OCI-LY1 (cell line): ENCODE data around the gene TRIM66.

ENCODE experiments used
- H2AFZ ChIP-seq: fragments of 200-600 bp; sonication (generic), shearing (Covaris generic); 2 replicates; pipeline ENCODE4 v1.6.0; 2014; ENCODE audit warnings: antibody characterized with exemption, mild to moderate bottlenecking, low read length
- H3F3A ChIP-seq: fragments of 200-600 bp; sonication (generic), shearing (Covaris generic); 2 replicates; pipeline ENCODE4 v1.6.0; 2014; ENCODE audit warnings: mild to moderate bottlenecking, antibody characterized with exemption, low read length, moderate library complexity; ENCODE audit not compliant: insufficient read depth
- H3K27ac ChIP-seq: fragments of 200-600 bp; sonication (generic); 2 replicates; pipeline ENCODE4 v1.5.1; 2014; ENCODE audit warnings: low read length, mixed run types, mild to moderate bottlenecking, low read depth; ENCODE audit not compliant: poor library complexity, severe bottlenecking
- H3K27me3 ChIP-seq: fragments of 200-600 bp; sonication (generic); 2 replicates; pipeline ENCODE4 v1.6.0; 2014; ENCODE audit warnings: antibody characterized with exemption, mild to moderate bottlenecking, low read length, moderate library complexity; ENCODE audit not compliant: insufficient read depth
- H3K36me3 ChIP-seq: fragments of 200-600 bp; sonication (generic); 2 replicates; pipeline ENCODE4 v1.6.1; 2014; ENCODE audit warnings: mild to moderate bottlenecking, antibody characterized with exemption, low read length, moderate library complexity, mixed read lengths; ENCODE audit not compliant: insufficient read depth
- H3K4me1 ChIP-seq: fragments of 200-600 bp; sonication (generic); 2 replicates; pipeline ENCODE4 v1.5.1; 2014; ENCODE audit warnings: mild to moderate bottlenecking, low read length, moderate library complexity; ENCODE audit not compliant: insufficient read depth, severe bottlenecking
- H3K4me2 ChIP-seq: fragments of 200-600 bp; sonication (generic), shearing (Covaris generic); 2 replicates; pipeline ENCODE4 v1.6.1; 2014; ENCODE audit warnings: low read length
- H3K4me3 ChIP-seq: fragments of 200-600 bp; sonication (generic); 2 replicates; pipeline ENCODE4 v1.5.1; 2014; ENCODE audit warnings: low read length, low read depth, mild to moderate bottlenecking, mixed read lengths; ENCODE audit not compliant: poor library complexity, severe bottlenecking
- H3K79me2 ChIP-seq: fragments of 200-600 bp; shearing (Covaris generic); 2 replicates; pipeline ENCODE4 v1.6.1; 2016; ENCODE audit warnings: mixed run types, low read length, mixed read lengths; ENCODE audit not compliant: insufficient read depth
- H3K9ac ChIP-seq: fragments of 200-600 bp; sonication (generic), shearing (Covaris generic); 2 replicates; pipeline ENCODE4 v1.6.1; 2014; ENCODE audit warnings: mild to moderate bottlenecking, low read length, mixed read lengths
- H3K9me2 ChIP-seq: fragments of 200-600 bp; sonication (generic), shearing (Covaris generic); 2 replicates; pipeline ENCODE4 v1.6.1; 2014; ENCODE audit warnings: low read depth, mild to moderate bottlenecking, low read length, mixed read lengths
- H3K9me3 ChIP-seq: fragments of 200-600 bp; shearing (Covaris generic); 2 replicates; pipeline ENCODE4 v1.6.1; 2014; ENCODE audit warnings: low read length, mixed read lengths
- H4K20me1 ChIP-seq: fragments of 200-600 bp; sonication (generic), shearing (Covaris generic); 2 replicates; pipeline ENCODE4 v1.6.0; 2016; ENCODE audit warnings: mild to moderate bottlenecking, low read length; ENCODE audit not compliant: insufficient read depth
- CTCF ChIP-seq: fragments of 200-600 bp; sonication (generic), shearing (Covaris generic); IDR thresholded peaks from 2 replicates; pipeline ENCODE4 v1.5.1; 2017; ENCODE audit warnings: mild to moderate bottlenecking, antibody characterized with exemption, low read length, moderate library complexity, mixed read lengths
- EZH2 ChIP-seq: fragments of 200-600 bp; sonication (generic), shearing (Covaris generic); IDR thresholded peaks from 2 replicates; pipeline ENCODE4 v1.8.0; 2017; ENCODE audit warnings: borderline replicate concordance, mixed run types, mild to moderate bottlenecking, antibody characterized with exemption, low read length, moderate library complexity, mixed read lengths

The TRIM66 gene

GRCh38 chr11:8694137-8694536 lies 11.7 kb upstream of the TRIM66 start:
- Histone ChIP-seq H3K9me2 (no peaks in the 10 kb centered on the region), H3K27ac (no peak overlapping the region), H3K4me1 (peaks cover 14% of the 10 kb centered on the region), H3K36me3 (peaks cover 6% of the 10 kb centered on the region; the same call in 1 of the 2 replicates), H3K9me3 (no peaks in the 10 kb centered on the region), H3K79me2 (no peaks in the 10 kb centered on the region), H3K4me2 (no peak overlapping the region), H3F3A (no peaks in the 10 kb centered on the region), H3K9ac (no peak overlapping the region), H4K20me1 (no peaks in the 10 kb centered on the region), H3K4me3 (no peak overlapping the region), H2AFZ (no peak overlapping the region), H3K27me3 (no peaks in the 10 kb centered on the region)
- TF ChIP-seq EZH2 (no peak), CTCF (no peak)

GRCh38 chr11:8693555-8693954 lies 11.1 kb upstream of the TRIM66 start:
- no peaks in the 10 kb centered on the region for H3F3A ChIP-seq
- H3K27me3 ChIP-seq = no peaks in the 10 kb centered on the region
- no peak overlapping the region for H2AFZ ChIP-seq
- no peak overlapping the region for H3K4me2 ChIP-seq
- no peaks in the 10 kb centered on the region for H3K9me3 ChIP-seq
- no peaks in the 10 kb centered on the region for H3K79me2 ChIP-seq
- H4K20me1 ChIP-seq = no peaks in the 10 kb centered on the region
- peaks cover 6% of the 10 kb centered on the region; the same call in 1 of the 2 replicates for H3K36me3 ChIP-seq
- TF ChIP-seq CTCF = no peak
- no peak for TF ChIP-seq EZH2
- no peak overlapping the region for H3K9ac ChIP-seq
- H3K9me2 ChIP-seq = no peaks in the 10 kb centered on the region
- H3K27ac ChIP-seq = no peak overlapping the region
- no peak overlapping the region for H3K4me3 ChIP-seq
- H3K4me1 ChIP-seq = peaks cover 14% of the 10 kb centered on the region

- H3F3A ChIP-seq = 0 out of 2 replicates have a peak, but pooled peaks cover 4% of the 10 kb centered on the region
- H3K9me2 ChIP-seq = no peaks in the 10 kb centered on the region
- H3K27me3 ChIP-seq = no peaks in the 10 kb centered on the region
- H3K4me1 ChIP-seq = peaks cover 17% of the 10 kb centered on the region
- no peak overlapping the region for H2AFZ ChIP-seq
- H3K27ac ChIP-seq = no peak overlapping the region
- H3K4me3 ChIP-seq = no peak overlapping the region
- no peaks in the 10 kb centered on the region for H3K79me2 ChIP-seq
- TF ChIP-seq EZH2 (no peak), CTCF (no peak)
- no peaks in the 10 kb centered on the region for H4K20me1 ChIP-seq
- no peak overlapping the region for H3K4me2 ChIP-seq
- no peaks in the 10 kb centered on the region for H3K9me3 ChIP-seq
- H3K9ac ChIP-seq = no peak overlapping the region
- H3K36me3 ChIP-seq = peaks cover 8% of the 10 kb centered on the region; the same call in 1 of the 2 replicates
These were observed 10.6 kb upstream of the TRIM66 start for GRCh38 chr11:8693010-8693551.
